NCI-H510A treated with DMSO at 0.1 percent for 48 hours (cell line): ENCODE data around the gene NACA2.
"Not testable (repeated sequence)": the region's sequence is repeated elsewhere in the genome, so short reads cannot be mapped to it uniquely, and the experiment has no call there.

Experiments used
- DNase-seq: peaks from one replicate; lab custom pipeline; 2025; lab: John Stamatoyannopoulos, UW

NACA2 gene

DNA sequence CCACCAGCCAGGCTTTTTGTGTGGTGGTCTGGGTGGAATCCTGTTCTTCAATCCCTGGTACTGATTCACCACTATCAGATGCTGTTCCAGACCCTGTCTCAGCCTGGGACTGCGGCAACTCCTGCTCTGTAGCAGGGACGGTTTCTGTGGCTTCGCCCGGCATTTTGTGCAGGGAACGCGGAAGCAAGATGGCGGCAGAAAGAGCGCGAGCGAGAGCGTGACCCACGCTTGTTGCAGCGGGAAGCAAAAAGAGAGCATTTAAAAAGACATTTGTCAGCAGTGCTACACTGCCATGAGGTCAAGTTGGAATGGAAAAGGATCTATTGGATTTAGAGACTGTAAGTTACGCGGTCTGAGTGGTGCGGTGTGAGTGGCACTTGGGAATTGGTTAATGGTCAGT lies at the start of gene NACA2:
Gene NACA2 (minus strand): TSS at position 202 of the 400 bp plus-strand sequence. CDS start 39 bp downstream, at position 163.
- no peak for DNase-seq

GRCh38 chr17:61639818-61640217 lies 48.8 kb upstream of the NACA2 start:
- DNase-seq: no peak

- DNase-seq: no peak
Observed at GRCh38 chr17:61638087-61638486, 47.1 kb upstream of the NACA2 start.

- peak; percentile 72 for DNase-seq
Observed at GRCh38 chr17:61635913-61636432, 45.0 kb upstream of the NACA2 start.

DNA sequence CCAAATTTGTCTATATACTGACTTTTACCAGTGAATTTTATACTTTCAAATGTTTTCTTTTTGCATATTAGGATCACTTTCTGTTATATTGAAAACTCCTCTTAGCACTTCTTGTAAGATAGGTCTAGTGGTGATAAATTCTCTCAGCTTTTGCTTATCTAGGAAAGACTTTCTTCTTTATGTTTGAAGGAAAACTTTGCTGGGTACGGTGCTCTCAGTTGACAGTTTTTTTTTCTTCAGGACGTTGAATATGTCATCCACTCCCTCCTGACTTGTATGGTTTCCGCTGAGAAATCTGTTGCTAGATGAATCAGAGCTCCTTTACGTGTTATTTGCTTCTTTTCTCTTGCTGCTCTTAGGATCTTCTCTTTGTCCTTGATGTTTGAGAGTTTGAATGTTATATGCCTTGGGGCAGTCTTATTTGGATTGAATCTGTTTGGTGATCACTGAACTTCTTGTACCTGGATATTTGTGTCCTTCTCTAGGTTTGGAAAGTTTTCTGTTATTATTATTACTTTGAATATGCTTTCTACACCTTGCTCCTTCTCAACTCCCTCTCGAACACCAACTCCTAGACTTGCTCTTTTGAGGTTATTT lies 44.0 kb upstream of the NACA2 start:
- no peak for DNase-seq

DNA sequence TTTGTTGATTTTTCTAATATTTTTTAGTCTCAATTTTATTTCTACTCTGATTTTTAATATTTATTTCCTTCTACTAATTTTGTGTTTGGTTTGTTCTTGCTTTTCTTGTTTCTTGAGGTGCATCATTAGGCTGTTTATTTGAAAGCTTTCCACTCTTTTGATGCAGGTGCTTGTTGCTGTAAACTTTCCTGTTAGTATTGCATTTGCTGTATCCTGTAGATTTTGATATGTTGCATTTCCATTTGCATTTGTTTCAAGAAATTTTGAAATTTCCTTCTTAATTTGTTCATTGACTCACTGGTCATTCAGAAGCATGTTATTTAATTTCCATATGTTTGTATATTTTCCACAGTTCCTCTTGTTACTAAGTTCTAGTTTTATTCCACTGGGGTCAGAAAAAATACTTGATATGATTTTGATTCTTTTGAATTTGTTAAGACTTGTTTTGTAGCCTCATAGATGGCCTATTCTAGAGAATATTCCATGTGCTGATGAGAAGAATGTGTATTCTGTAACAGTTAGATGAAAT lies 43.1 kb upstream of the NACA2 start:
- DNase-seq: no peak

- no peak for DNase-seq
Observed at GRCh38 chr17:61632826-61633225, 41.8 kb upstream of the NACA2 start.

GRCh38 chr17:61631800-61632199 lies 40.8 kb upstream of the NACA2 start:
- DNase-seq: no peak

GRCh38 chr17:61628158-61628557 lies 37.1 kb upstream of the NACA2 start:
- DNase-seq: not testable (repeated sequence)

GRCh38 chr17:61627658-61628057 lies 36.6 kb upstream of the NACA2 start:
- DNase-seq: no peak

DNA sequence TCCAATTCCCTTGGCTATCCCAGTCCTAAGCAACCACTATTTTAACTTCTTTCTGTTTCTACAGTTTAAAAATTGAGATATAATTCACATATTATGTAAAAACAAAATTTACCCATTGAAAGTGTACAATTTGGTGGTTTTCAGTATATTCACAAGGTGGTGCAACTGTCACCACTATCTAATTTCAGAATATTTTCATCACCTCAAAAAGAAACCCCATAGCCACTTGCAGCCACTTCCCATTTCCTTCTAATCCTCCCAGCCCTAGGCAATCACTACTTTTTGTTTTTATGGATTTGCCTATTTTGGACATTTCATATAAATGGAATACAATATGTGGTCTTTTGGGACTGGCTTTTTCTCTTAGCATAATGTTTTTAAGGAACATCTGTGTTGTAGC lies 36.1 kb upstream of the NACA2 start:
- no peak for DNase-seq

DNA sequence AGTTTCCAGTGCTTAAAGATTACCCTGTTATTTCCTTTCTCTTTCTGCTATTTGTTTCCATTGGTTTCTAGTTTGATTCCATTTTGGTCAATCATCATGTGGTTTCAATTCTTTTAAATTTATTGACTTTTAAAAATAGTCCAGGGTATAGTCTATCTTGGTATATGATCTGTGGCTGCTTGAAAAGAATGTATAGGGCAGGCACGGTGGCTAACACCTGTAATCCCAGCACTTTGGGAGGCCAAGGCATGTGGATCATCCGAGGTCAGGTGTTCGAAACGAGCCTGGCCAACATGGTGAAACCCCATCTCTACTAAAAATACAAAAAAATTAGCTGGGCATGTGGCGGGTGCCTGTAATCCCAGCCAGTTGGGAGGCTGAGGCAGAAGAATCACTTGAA lies 34.5 kb upstream of the NACA2 start:
- DNase-seq: no peak

DNA sequence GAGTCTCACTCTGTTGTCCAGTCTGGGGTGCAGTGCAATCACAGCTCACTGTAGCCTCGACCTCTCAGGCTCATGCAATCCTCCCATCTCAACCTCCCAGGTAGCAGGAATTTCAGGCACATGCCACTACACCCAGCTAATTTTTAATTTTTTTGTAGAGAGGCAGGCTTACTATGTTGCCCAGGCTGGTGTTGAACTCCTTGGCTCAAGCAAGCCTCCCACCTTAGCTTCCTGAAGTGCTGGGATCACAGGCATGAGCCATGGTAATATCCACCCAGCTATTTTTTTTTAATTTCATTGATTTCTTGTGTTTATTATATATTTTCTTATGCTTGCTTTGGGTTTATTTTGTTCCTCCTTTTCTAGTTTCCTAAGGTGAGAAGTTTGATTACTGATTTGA lies 33.9 kb upstream of the NACA2 start:
- DNase-seq: no peak

GRCh38 chr17:61621317-61621716 lies 30.3 kb upstream of the NACA2 start:
- DNase-seq: no peak

DNA sequence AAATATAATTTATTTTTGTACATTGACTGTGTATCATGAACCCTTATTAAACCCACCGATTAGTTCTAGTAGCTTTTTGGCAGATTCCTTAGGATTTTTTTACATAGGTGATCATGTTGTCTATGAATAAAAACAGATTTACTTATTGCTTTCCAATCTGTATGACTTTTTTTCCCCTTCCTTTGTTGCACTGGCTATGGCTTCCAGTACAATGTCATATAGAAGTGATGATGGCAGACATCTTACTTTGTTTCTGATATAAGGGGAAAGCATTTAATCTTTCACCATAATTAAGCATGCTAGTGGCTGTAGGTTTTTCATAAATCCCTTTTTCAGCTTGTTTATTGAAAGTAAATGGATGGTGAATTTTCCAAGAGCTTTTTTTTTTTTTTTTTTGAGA lies 28.9 kb upstream of the NACA2 start:
- DNase-seq: no peak

- no peak for DNase-seq
Observed at GRCh38 chr17:61619493-61619892, 28.5 kb upstream of the NACA2 start.

DNA sequence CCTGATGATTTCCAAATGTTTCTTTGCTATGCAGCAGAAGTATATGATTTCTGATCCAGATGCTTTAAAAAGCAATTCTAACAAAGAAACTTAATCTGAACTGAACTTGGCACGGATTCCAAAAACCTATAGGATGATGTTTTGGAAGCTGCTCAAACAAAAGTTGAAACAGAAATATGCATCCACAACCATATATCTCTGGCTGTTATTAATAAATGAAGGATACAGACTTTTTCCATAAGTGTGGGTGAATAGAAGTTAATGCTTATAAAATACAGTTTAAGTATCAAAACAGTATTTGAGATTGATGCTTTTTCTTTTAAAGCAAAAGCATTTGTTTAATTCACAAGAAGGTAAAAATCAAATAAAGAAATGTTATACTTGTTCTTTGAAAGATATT lies 27.9 kb upstream of the NACA2 start:
- no peak for DNase-seq

GRCh38 chr17:61617330-61617729 lies 26.3 kb upstream of the NACA2 start:
- no peak for DNase-seq

- no peak for DNase-seq
Observed at GRCh38 chr17:61616783-61617182, 25.8 kb upstream of the NACA2 start.

DNA sequence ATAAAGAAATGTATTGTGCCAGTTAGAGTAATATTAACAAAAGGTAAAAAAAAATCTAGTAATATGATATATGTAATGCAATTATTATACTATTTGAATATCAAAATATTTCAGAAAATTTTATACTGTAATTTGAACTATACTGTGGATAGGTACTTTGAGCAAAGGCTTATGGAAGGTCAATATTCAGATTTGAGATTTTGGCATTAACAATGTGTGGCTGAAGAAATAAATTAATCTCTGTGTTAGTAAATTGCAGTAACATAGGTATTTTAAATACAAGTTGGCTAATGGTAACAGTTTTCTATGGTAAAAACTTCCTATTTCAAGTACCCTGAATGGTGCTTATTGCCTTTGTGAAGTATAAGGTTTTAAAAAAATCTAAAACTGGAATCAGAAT lies 23.2 kb upstream of the NACA2 start:
- DNase-seq: no peak

- no peak for DNase-seq
Observed at GRCh38 chr17:61611323-61611722, 20.3 kb upstream of the NACA2 start.

- DNase-seq: no peak
Observed at GRCh38 chr17:61605692-61606091, 14.7 kb upstream of the NACA2 start.

DNA sequence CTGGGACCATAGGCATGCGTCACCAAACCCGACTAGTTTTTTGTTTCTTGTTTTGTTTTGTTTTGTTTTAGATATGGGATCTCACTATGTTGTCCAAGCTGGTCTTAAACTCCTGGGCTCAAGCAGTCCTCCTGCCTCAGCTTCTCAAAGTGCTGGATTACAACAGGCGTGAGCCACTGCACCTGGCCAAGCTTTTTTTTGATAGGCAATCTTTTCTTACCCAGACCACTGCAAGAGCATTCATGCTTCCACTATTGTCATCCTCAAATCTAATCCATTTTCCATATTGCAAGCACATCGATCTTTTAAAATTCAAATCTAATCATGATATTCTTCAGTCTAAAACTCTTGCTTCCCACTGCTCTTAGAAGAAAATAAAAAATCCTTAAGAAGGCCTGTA lies 10.3 kb upstream of the NACA2 start:
- DNase-seq: no peak

DNA sequence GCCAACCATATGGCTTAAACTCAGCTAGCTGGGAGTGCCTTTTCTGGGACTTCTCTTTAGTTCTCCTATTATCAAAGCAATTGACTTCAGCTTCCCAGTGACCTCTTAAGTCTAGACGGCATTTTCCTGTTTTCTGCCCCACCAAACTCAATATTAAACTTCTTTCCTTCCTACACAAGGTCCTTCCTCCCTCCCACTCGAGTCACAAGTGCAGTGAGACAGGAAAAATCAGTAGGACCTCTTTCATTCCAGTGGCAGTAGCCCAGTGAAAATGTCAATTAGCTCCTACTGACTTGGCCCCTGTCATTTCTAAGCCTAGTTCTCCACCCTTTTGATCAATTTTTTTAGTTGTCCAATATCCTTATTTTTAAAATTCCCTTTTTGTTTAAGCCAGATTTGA lies 9.6 kb upstream of the NACA2 start:
- DNase-seq: no peak
